Fibroblast of mammary gland (primary cell): ENCODE results near the gene GLB1L3.

Experiments used
- DNase-seq: peaks from one replicate; pipeline ENCODE4 v3.0.0-alpha.2; 2010; ENCODE audit warnings: low read depth
- H3K4me3 ChIP-seq: 2 replicates; pipeline ENCODE4 v1.5.1; 2011; ENCODE audit warnings: low read depth, mild to moderate bottlenecking, low read length, moderate library complexity; ENCODE audit not compliant: control insufficient read depth
- CTCF ChIP-seq: conservative IDR thresholded peaks from 2 replicates; pipeline ENCODE4 v1.5.1; 2011; ENCODE audit warnings: low read depth, low read length, inconsistent platforms; ENCODE audit not compliant: control insufficient read depth, insufficient read depth

GLB1L3 gene

GRCh38 chr11:134242376-134242775 lies 33.8 kb upstream of the GLB1L3 start:
- no peak overlapping the region for H3K4me3 ChIP-seq
- DNase-seq = no peak
- no peak for TF ChIP-seq CTCF

- DNase-seq = no peak
- no peak for TF ChIP-seq CTCF
- H3K4me3 ChIP-seq = no peak overlapping the region
Observed at GRCh38 chr11:134243913-134244312, 32.3 kb upstream of the GLB1L3 start.

GRCh38 chr11:134244593-134244992 lies 31.6 kb upstream of the GLB1L3 start:
- peak; percentile 25 for DNase-seq
- no peak overlapping the region for H3K4me3 ChIP-seq
- TF ChIP-seq CTCF = peak; percentile 42

- H3K4me3 ChIP-seq = no peak overlapping the region
- no peak for TF ChIP-seq CTCF
- no peak for DNase-seq
Observed at GRCh38 chr11:134245434-134245833, 30.7 kb upstream of the GLB1L3 start.

- DNase-seq = no peak
- no peak overlapping the region for H3K4me3 ChIP-seq
- TF ChIP-seq CTCF = no peak
Observed at GRCh38 chr11:134246100-134246499, 30.1 kb upstream of the GLB1L3 start.

GRCh38 chr11:134246678-134247077 lies 29.5 kb upstream of the GLB1L3 start:
- no peak overlapping the region for H3K4me3 ChIP-seq
- DNase-seq = no peak
- no peak for TF ChIP-seq CTCF

GRCh38 chr11:134248910-134249480 lies 27.2 kb upstream of the GLB1L3 start:
- no peak overlapping the region for H3K4me3 ChIP-seq
- no peak for TF ChIP-seq CTCF
- DNase-seq = no peak
